MM.1S (cell line): ENCODE data around the gene S100P.

Experiments used
- DNase-seq: peaks from one replicate; pipeline ENCODE4 v3.0.0-alpha.2; 2015
- H2AFZ ChIP-seq: fragments of 300-600 bp; sonication (generic); 2 replicates; pipeline ENCODE4 v1.6.0; 2016; ENCODE audit warnings: antibody characterized with exemption, low read length
- H3F3A ChIP-seq: fragments of 300-600 bp; sonication (generic); 2 replicates; pipeline ENCODE4 v1.6.1; 2016; ENCODE audit warnings: mild to moderate bottlenecking, antibody characterized with exemption, low read length, moderate library complexity, mixed read lengths; ENCODE audit not compliant: insufficient read depth
- H3K27ac ChIP-seq: fragments of 300-600 bp; sonication (generic); 2 replicates; pipeline ENCODE4 v1.5.1; 2016; ENCODE audit warnings: mild to moderate bottlenecking, low read length
- H3K27me3 ChIP-seq: fragments of 300-600 bp; sonication (generic); replicated peaks from 2 replicates; pipeline ENCODE4 v1.6.0; 2016; ENCODE audit warnings: low read length; ENCODE audit not compliant: insufficient read depth
- H3K36me3 ChIP-seq: fragments of 300-600 bp; sonication (generic); replicated peaks from 2 replicates; pipeline ENCODE4 v1.6.1; 2016; ENCODE audit warnings: mild to moderate bottlenecking, low read length, mixed read lengths; ENCODE audit not compliant: insufficient read depth
- H3K4me1 ChIP-seq: fragments of 300-600 bp; sonication (generic); 2 replicates; pipeline ENCODE4 v1.6.1; 2016; ENCODE audit warnings: low read length, mixed read lengths
- H3K4me2 ChIP-seq: fragments of 300-600 bp; sonication (generic); 2 replicates; pipeline ENCODE4 v1.6.0; 2016; ENCODE audit warnings: low read depth, low read length
- H3K4me3 ChIP-seq: fragments of 300-600 bp; sonication (generic); 2 replicates; pipeline ENCODE4 v1.5.1; 2016; ENCODE audit warnings: low read length, mixed read lengths
- H3K79me2 ChIP-seq: fragments of 300-600 bp; sonication (generic); 2 replicates; pipeline ENCODE4 v1.6.1; 2016; ENCODE audit warnings: mixed run types, low read length, mixed read lengths
- H3K9ac ChIP-seq: fragments of 300-600 bp; sonication (generic); 2 replicates; pipeline ENCODE4 v1.6.1; 2016; ENCODE audit warnings: low read length, mixed read lengths
- H3K9me2 ChIP-seq: fragments of 300-600 bp; sonication (generic); replicated peaks from 2 replicates; pipeline ENCODE4 v1.6.1; 2016; ENCODE audit warnings: mild to moderate bottlenecking, low read length, mixed read lengths; ENCODE audit not compliant: insufficient read depth
- H3K9me3 ChIP-seq: fragments of 300-600 bp; sonication (generic); replicated peaks from 2 replicates; pipeline ENCODE4 v1.6.1; 2016; ENCODE audit warnings: mild to moderate bottlenecking, low read length, mixed read lengths; ENCODE audit not compliant: insufficient read depth
- H4K20me1 ChIP-seq: fragments of 300-600 bp; sonication (generic); 2 replicates; pipeline ENCODE4 v1.6.1; 2016; ENCODE audit warnings: mild to moderate bottlenecking, low read length, moderate library complexity, mixed read lengths; ENCODE audit not compliant: insufficient read depth
- CTCF ChIP-seq: fragments of 300-600 bp; sonication (generic); IDR thresholded peaks from 2 replicates; pipeline ENCODE4 v1.5.1; 2016; ENCODE audit warnings: antibody characterized with exemption, low read length, mixed read lengths
- EZH2 ChIP-seq: fragments of 300-600 bp; sonication (generic); optimal IDR thresholded peaks from 2 replicates; pipeline ENCODE3; 2017; ENCODE audit warnings: low read depth, mild to moderate bottlenecking, antibody characterized with exemption, low read length, mixed read lengths
- EZH2phosphoT487 ChIP-seq: fragments of 300-600 bp; sonication (generic); IDR thresholded peaks from 2 replicates; pipeline ENCODE4 v1.6.1; 2018; ENCODE audit warnings: antibody characterized with exemption, low read length

S100P gene

GRCh38 chr4:6655924-6656323 is 37.8 kb upstream of the S100P start:
- no peak overlapping the region for H3K4me3 ChIP-seq
- no peak for TF ChIP-seq EZH2phosphoT487
- TF ChIP-seq EZH2 = no peak
- no peak for TF ChIP-seq CTCF
- no peaks in the 10 kb centered on the region for H3K4me1 ChIP-seq
- H3K27me3 ChIP-seq = peaks cover 31% of the 10 kb centered on the region
- H3F3A ChIP-seq = no peaks in the 10 kb centered on the region
- H3K9me3 ChIP-seq = no peaks in the 10 kb centered on the region
- H3K9me2 ChIP-seq = no peaks in the 10 kb centered on the region
- no peaks in the 10 kb centered on the region for H3K79me2 ChIP-seq
- no peak overlapping the region for H3K9ac ChIP-seq
- no peak for DNase-seq
- H3K36me3 ChIP-seq = no peaks in the 10 kb centered on the region
- H3K4me2 ChIP-seq = no peak overlapping the region
- H2AFZ ChIP-seq = no peak overlapping the region
- no peak overlapping the region for H3K27ac ChIP-seq
- no peaks in the 10 kb centered on the region for H4K20me1 ChIP-seq

GRCh38 chr4:6657242-6658208 is 36.2 kb upstream of the S100P start:
- Histone ChIP-seq H3K9me2 (no peaks in the 10 kb centered on the region), H3K79me2 (no peaks in the 10 kb centered on the region), H3K4me1 (no peaks in the 10 kb centered on the region), H3K9me3 (no peaks in the 10 kb centered on the region), H4K20me1 (no peaks in the 10 kb centered on the region), H3K27me3 (peaks cover 47% of the 10 kb centered on the region), H3K27ac (no peak overlapping the region), H3K9ac (no peak overlapping the region), H2AFZ (no peak overlapping the region), H3K4me3 (no peak overlapping the region), H3K36me3 (no peaks in the 10 kb centered on the region), H3K4me2 (no peak overlapping the region), H3F3A (no peaks in the 10 kb centered on the region)
- TF ChIP-seq EZH2 = no peak
- no peak for TF ChIP-seq EZH2phosphoT487
- no peak for TF ChIP-seq CTCF
- DNase-seq = no peak

- Histone ChIP-seq H3K27me3 (peaks cover 54% of the 10 kb centered on the region), H3F3A (no peaks in the 10 kb centered on the region), H3K36me3 (no peaks in the 10 kb centered on the region), H3K4me2 (no peak overlapping the region), H3K9ac (no peak overlapping the region), H3K4me1 (no peaks in the 10 kb centered on the region), H4K20me1 (no peaks in the 10 kb centered on the region), H3K4me3 (no peak overlapping the region), H3K79me2 (no peaks in the 10 kb centered on the region), H3K9me2 (no peaks in the 10 kb centered on the region), H2AFZ (no peak overlapping the region), H3K27ac (no peak overlapping the region), H3K9me3 (no peaks in the 10 kb centered on the region)
- no peak for DNase-seq
- no peak for TF ChIP-seq CTCF
- TF ChIP-seq EZH2 = no peak
- no peak for TF ChIP-seq EZH2phosphoT487
Observed at GRCh38 chr4:6658209-6658595, 35.5 kb upstream of the S100P start.
